Activated CD8-positive, alpha-beta memory T cell treated with anti-CD3 and anti-CD28 coated beads, Interleukin-2, amount 10 ng/mL, durations not matched to agents 7 days and 5 days (primary cell): ENCODE results near the gene SMAD7. TPM values are rescaled to one million over a fixed set of nuclear protein-coding genes. Genes with fewer than 3 reads are reported as not detected.
A peak's percentile ranks its signal among the peaks of the same experiment; 100 is the strongest.
"Not testable (repeated sequence)": the region's sequence is repeated elsewhere in the genome, so short reads cannot be mapped to it uniquely, and the experiment has no call there.

Experiments used
- ATAC-seq: fragments of 150-1000 bp; cut with Tn5 transposase; one replicate; pipeline ENCODE4 v1.10.0; 2021; ENCODE audit warnings: moderate library complexity
- CTCF ChIA-PET: fragments of 350-600 bp; sonication (Branson Sonifier 250); formaldehyde crosslinking; loops from one replicate; lab custom pipeline; 2021; ENCODE audit warnings: antibody characterized with exemption; lab: Charles Lee
- DNase-seq: peaks from one replicate; pipeline ENCODE4 v3.0.0-alpha.2; 2020
- H3K27ac Mint-ChIP-seq: one replicate; pipeline ENCODE4 v1.8.0; 2021; ENCODE audit warnings: mild to moderate bottlenecking, mixed read lengths
- H3K27me3 Mint-ChIP-seq: one replicate; pipeline ENCODE4 v1.8.0; 2021; ENCODE audit warnings: mixed read lengths
- H3K36me3 Mint-ChIP-seq: one replicate; pipeline ENCODE4 v1.8.0; 2021; ENCODE audit warnings: mild to moderate bottlenecking, mixed read lengths
- H3K4me1 Mint-ChIP-seq: one replicate; pipeline ENCODE4 v1.8.0; 2021; ENCODE audit warnings: mixed read lengths
- H3K4me3 Mint-ChIP-seq: one replicate; pipeline ENCODE4 v1.8.0; 2021; ENCODE audit warnings: mild to moderate bottlenecking, moderate library complexity, mixed read lengths
- H3K9me3 Mint-ChIP-seq: one replicate; pipeline ENCODE4 v1.8.0; 2022; ENCODE audit warnings: low read depth, mixed read lengths
- total RNA-seq, 2 experiments: library from RNA; stranded (reverse); gene quantifications; one replicate each; pipeline ENCODE4 v1.2.3, GENCODE V29; 2021

SMAD7 gene
- total RNA-seq, 2 experiments from 2014 or later: 18.5 to 29.3 TPM

- no peak for DNase-seq
- no peaks in the 10 kb centered on the region for H3K9me3 Mint-ChIP-seq
- CTCF ChIA-PET: interaction anchor here (0.7 to 1.3 kb wide), 5 partner anchors 16 to 65 kb away, joined by 3 to 6 read pairs (median 3); no protein-coding TSS in a partner anchor
- H3K4me3 Mint-ChIP-seq: no peak overlapping the region
- no peak for ATAC-seq
- H3K27ac Mint-ChIP-seq: no peak overlapping the region
- H3K4me1 Mint-ChIP-seq: peaks cover 11% of the 10 kb centered on the region
- H3K36me3 Mint-ChIP-seq: no peaks in the 10 kb centered on the region
- H3K27me3 Mint-ChIP-seq: peaks cover 3% of the 10 kb centered on the region
Observed at GRCh38 chr18:48880931-48881330, 69.8 kb downstream of the SMAD7 start.

DNA sequence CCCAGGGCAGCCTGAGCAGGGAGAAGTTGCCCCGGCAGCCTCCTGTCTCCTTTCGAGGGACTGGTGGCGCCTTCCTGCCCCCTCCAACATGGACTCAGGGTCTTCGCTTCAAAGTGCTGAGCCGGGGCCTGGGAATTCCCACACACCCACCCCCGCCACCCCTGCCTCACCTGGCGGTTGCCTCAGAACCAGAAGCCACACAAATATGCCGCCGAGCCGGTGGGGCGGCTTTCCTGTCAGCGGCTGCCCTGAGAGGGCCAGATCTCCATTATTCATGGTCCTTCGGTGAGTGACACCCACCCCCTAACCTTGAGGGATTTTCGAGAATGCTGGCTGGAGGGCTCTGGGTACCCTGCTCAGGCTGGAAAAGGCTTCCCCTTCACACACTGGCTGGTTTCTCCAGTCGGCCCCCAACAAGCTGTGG lies 71.7 kb downstream of the SMAD7 start:
- no peaks in the 10 kb centered on the region for H3K36me3 Mint-ChIP-seq
- CTCF ChIA-PET: no interaction called here
- peaks cover 11% of the 10 kb centered on the region for H3K4me1 Mint-ChIP-seq
- H3K4me3 Mint-ChIP-seq: no peak overlapping the region
- no peak overlapping the region for H3K27ac Mint-ChIP-seq
- H3K27me3 Mint-ChIP-seq: peaks cover 3% of the 10 kb centered on the region
- ATAC-seq: no peak
- H3K9me3 Mint-ChIP-seq: no peaks in the 10 kb centered on the region
- DNase-seq: no peak

- peaks cover 3% of the 10 kb centered on the region for H3K27me3 Mint-ChIP-seq
- no peak overlapping the region for H3K27ac Mint-ChIP-seq
- no peak overlapping the region for H3K4me3 Mint-ChIP-seq
- no peak for ATAC-seq
- CTCF ChIA-PET: interaction anchor here (1.4 kb wide), 1 partner anchor 34 kb away, joined by 3 read pairs; no protein-coding TSS in a partner anchor
- H3K4me1 Mint-ChIP-seq: peaks cover 11% of the 10 kb centered on the region
- no peaks in the 10 kb centered on the region for H3K9me3 Mint-ChIP-seq
- H3K36me3 Mint-ChIP-seq: no peaks in the 10 kb centered on the region
- no peak for DNase-seq
Observed at GRCh38 chr18:48878471-48878870, 72.3 kb downstream of the SMAD7 start.

DNA sequence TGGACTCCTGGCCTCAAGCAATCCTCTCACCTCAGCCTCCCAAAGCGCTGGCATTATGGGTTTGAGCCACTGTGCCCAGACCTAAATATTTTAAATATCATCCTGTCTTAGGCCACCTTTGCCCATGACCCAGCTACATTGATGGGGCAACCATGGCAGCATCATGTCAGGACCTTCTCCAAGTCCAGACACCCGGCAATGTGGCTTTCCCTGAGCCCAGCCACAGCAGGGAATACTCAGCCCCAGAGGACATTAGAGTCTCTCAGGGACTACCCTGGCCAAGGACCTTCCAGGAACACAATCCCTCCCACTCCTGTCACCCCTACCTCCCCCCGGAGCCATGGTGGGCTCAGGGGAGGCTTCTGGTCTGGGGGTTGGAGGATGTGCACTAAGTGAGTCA lies 72.8 kb downstream of the SMAD7 start:
- DNase-seq (no peak), ATAC-seq (no peak)
- Mint-ChIP-seq H3K36me3 (no peaks in the 10 kb centered on the region), H3K4me1 (peaks cover 16% of the 10 kb centered on the region), H3K4me3 (no peak overlapping the region), H3K27me3 (peaks cover 3% of the 10 kb centered on the region), H3K9me3 (no peaks in the 10 kb centered on the region), H3K27ac (no peak overlapping the region)
- CTCF ChIA-PET: interaction anchor here (1.4 kb wide), 1 partner anchor 35 kb away, joined by 3 read pairs; no protein-coding TSS in a partner anchor

GRCh38 chr18:48876590-48876989 lies 74.2 kb downstream of the SMAD7 start:
- no peaks in the 10 kb centered on the region for H3K36me3 Mint-ChIP-seq
- no peak overlapping the region for H3K4me3 Mint-ChIP-seq
- H3K9me3 Mint-ChIP-seq: no peaks in the 10 kb centered on the region
- peaks cover 23% of the 10 kb centered on the region for H3K4me1 Mint-ChIP-seq
- H3K27me3 Mint-ChIP-seq: peaks cover 3% of the 10 kb centered on the region
- no peak for ATAC-seq
- CTCF ChIA-PET: interaction anchor here (1.6 to 2.3 kb wide), 2 partner anchors 9 to 99 kb away, joined by 3 to 5 read pairs; no protein-coding TSS in a partner anchor
- H3K27ac Mint-ChIP-seq: no peak overlapping the region
- no peak for DNase-seq

DNA sequence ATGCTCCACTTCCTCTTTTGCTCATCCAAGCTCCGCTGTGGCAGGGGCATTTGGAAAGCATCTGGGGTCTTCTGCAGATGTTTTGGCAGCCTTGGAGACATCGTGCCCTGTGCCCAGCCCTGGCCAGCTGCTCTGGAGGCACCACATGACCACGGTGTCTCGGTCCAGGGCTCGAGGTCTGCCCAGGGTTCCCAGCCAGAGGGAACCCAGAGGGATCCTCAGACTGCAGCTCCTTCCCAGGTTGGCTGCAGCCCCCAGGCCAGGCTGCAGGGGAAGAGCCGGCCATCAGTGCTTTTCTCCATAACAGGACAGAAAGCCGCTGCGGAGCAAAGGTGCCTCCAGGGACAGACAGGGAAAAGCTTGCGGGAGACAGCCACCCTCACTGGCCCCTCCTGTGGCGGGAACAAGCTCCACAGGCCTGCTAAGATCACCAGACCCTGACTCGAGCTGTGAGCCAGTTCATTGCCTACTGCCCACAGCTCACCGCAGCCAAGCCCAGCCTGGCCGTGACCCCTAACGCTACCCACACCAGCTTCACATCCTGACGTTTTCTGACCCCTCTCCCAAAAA lies 74.7 kb downstream of the SMAD7 start:
- ATAC-seq (no peak), DNase-seq (no peak)
- Mint-ChIP-seq H3K4me3 (no peak overlapping the region), H3K27ac (no peak overlapping the region), H3K4me1 (peaks cover 26% of the 10 kb centered on the region), H3K27me3 (peaks cover 3% of the 10 kb centered on the region), H3K9me3 (no peaks in the 10 kb centered on the region), H3K36me3 (no peaks in the 10 kb centered on the region)
- CTCF ChIA-PET: interaction anchor here (1.6 to 2.3 kb wide), 2 partner anchors 8 to 99 kb away, joined by 3 to 5 read pairs; no protein-coding TSS in a partner anchor

- Mint-ChIP-seq H3K4me1 (peaks cover 20% of the 10 kb centered on the region), H3K9me3 (no peaks in the 10 kb centered on the region), H3K27me3 (peaks cover 3% of the 10 kb centered on the region), H3K27ac (no peak overlapping the region), H3K36me3 (no peaks in the 10 kb centered on the region), H3K4me3 (no peak overlapping the region)
- CTCF ChIA-PET: interaction anchor here (2.3 kb wide), 1 partner anchor 7 kb away, joined by 5 read pairs; no protein-coding TSS in a partner anchor
- ATAC-seq (no peak), DNase-seq (no peak)
Observed at GRCh38 chr18:48875314-48875941, 75.3 kb downstream of the SMAD7 start.

GRCh38 chr18:48874701-48875162 lies 76.0 kb downstream of the SMAD7 start:
- DNase-seq (no peak), ATAC-seq (no peak)
- Mint-ChIP-seq H3K36me3 (no peaks in the 10 kb centered on the region), H3K27me3 (peaks cover 3% of the 10 kb centered on the region), H3K4me1 (peaks cover 19% of the 10 kb centered on the region), H3K27ac (no peak overlapping the region), H3K9me3 (no peaks in the 10 kb centered on the region), H3K4me3 (no peak overlapping the region)
- CTCF ChIA-PET: no interaction called here

DNA sequence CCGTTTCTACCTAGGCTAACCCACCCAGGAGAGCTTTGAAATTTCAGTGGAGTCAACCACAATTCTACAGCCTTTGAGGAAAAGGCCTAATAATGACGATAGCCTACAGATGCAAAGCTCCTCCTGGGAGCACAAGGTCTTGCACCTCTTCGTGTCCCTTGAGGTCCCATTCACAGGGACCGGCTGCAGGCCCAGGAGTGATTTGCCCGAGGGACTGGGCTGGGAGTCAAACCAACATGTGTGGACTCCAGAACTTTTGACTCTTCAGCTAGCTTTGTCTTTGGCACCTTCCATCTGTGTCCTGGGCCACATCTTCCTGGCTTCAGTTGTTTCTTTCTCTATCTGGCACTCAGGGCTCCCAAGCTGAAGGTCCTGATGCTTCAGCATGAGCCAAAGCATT lies 76.5 kb downstream of the SMAD7 start:
- H3K4me1 Mint-ChIP-seq: peaks cover 24% of the 10 kb centered on the region
- no peak for DNase-seq
- no peaks in the 10 kb centered on the region for H3K9me3 Mint-ChIP-seq

GRCh38 chr18:48872234-48873145 lies 78.3 kb downstream of the SMAD7 start:
- no peaks in the 10 kb centered on the region for H3K9me3 Mint-ChIP-seq
- no peaks in the 10 kb centered on the region for H3K27me3 Mint-ChIP-seq
- CTCF ChIA-PET: interaction anchor here (1.3 kb wide), 1 partner anchor 96 kb away, joined by 3 read pairs; no protein-coding TSS in a partner anchor
- DNase-seq (no peak), ATAC-seq (no peak)
- H3K4me3 Mint-ChIP-seq: no peak overlapping the region
- H3K27ac Mint-ChIP-seq: peak overlapping the region; percentile 7
- H3K36me3 Mint-ChIP-seq: no peaks in the 10 kb centered on the region
- H3K4me1 Mint-ChIP-seq: peaks cover 39% of the 10 kb centered on the region

More for the DNA sequence above, 76.5 kb downstream of the SMAD7 start:
- peaks cover 3% of the 10 kb centered on the region for H3K27me3 Mint-ChIP-seq
- no peak for ATAC-seq
- CTCF ChIA-PET: no interaction called here
- no peaks in the 10 kb centered on the region for H3K36me3 Mint-ChIP-seq
- no peak overlapping the region for H3K27ac Mint-ChIP-seq
- no peak overlapping the region for H3K4me3 Mint-ChIP-seq

- ATAC-seq: no peak
- no peak overlapping the region for H3K27ac Mint-ChIP-seq
- H3K4me1 Mint-ChIP-seq: peaks cover 42% of the 10 kb centered on the region
Observed at GRCh38 chr18:48871391-48872166, 79.2 kb downstream of the SMAD7 start.

DNA sequence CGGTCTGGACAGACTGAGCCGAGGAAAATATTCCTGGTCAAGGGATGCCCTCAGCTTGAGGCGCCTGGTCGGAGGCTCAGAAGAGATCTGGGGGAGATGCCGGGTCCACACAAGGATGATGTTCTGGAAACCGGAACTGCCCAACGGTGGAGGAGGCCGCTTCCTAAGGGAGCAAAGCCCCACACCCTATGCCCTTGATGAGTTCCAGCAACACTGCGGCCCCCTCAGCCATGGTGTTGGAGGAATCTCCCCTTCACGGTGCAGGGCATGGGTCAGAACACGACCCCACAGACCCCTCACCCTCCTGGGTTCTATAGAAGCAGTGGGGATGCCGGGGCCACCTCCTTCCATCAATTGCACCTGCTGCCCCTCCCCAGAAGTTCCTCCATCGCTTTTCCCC lies 79.8 kb downstream of the SMAD7 start:
- H3K27ac Mint-ChIP-seq, H3K27me3 Mint-ChIP-seq, H3K4me3 Mint-ChIP-seq, H3K36me3 Mint-ChIP-seq, ATAC-seq, DNase-seq, H3K9me3 Mint-ChIP-seq, CTCF ChIA-PET: not testable (repeated sequence)
- H3K4me1 Mint-ChIP-seq: peaks cover 42% of the 10 kb centered on the region

More at GRCh38 chr18:48871391-48872166, 79.2 kb downstream of the SMAD7 start:
- no peaks in the 10 kb centered on the region for H3K27me3 Mint-ChIP-seq
- no peak overlapping the region for H3K4me3 Mint-ChIP-seq
- H3K36me3 Mint-ChIP-seq: no peaks in the 10 kb centered on the region
- CTCF ChIA-PET: no interaction called here
- H3K9me3 Mint-ChIP-seq: no peaks in the 10 kb centered on the region
- DNase-seq: no peak
